H9 (cell line): ENCODE data around the gene CORO7. TPM values are rescaled to one million over a fixed set of nuclear protein-coding genes. Genes with fewer than 3 reads are reported as not detected.

Source experiments
- DNase-seq: peaks from one replicate; pipeline ENCODE4 v3.0.0-alpha.2; 2017
- H2AFZ ChIP-seq: one replicate; pipeline ENCODE4 v1.6.1; 2013; ENCODE audit warnings: mild to moderate bottlenecking, low read length, control low read depth, moderate library complexity
- H2AK5ac ChIP-seq: 2 replicates; pipeline ENCODE4 v1.6.1; 2013; ENCODE audit warnings: low read length, control low read depth, mixed read lengths; ENCODE audit not compliant: insufficient read length
- H2BK120ac ChIP-seq: one replicate; pipeline ENCODE4 v1.6.1; 2013; ENCODE audit warnings: low read depth, mild to moderate bottlenecking, low read length, control low read depth, inconsistent platforms; ENCODE audit not compliant: poor library complexity, severe bottlenecking
- H2BK12ac ChIP-seq: 2 replicates; pipeline ENCODE4 v1.6.1; 2013; ENCODE audit warnings: low read length, control low read depth, mixed read lengths, low read depth; ENCODE audit not compliant: insufficient read length
- H2BK15ac ChIP-seq: 2 replicates; pipeline ENCODE4 v1.6.1; 2013; ENCODE audit warnings: low read depth, low read length, control low read depth
- H2BK20ac ChIP-seq: one replicate; pipeline ENCODE4 v1.6.1; 2013; ENCODE audit warnings: low read depth, mild to moderate bottlenecking, low read length, control low read depth, inconsistent platforms; ENCODE audit not compliant: poor library complexity, severe bottlenecking
- H2BK5ac ChIP-seq: 2 replicates; pipeline ENCODE4 v1.6.1; 2013; ENCODE audit warnings: low read length, control low read depth, mixed read lengths; ENCODE audit not compliant: insufficient read length
- H3K14ac ChIP-seq: 2 replicates; pipeline ENCODE4 v1.6.1; 2013; ENCODE audit warnings: low read length, control low read depth; ENCODE audit not compliant: insufficient read depth
- H3K18ac ChIP-seq: 2 replicates; pipeline ENCODE4 v1.6.1; 2013; ENCODE audit warnings: low read depth, mild to moderate bottlenecking, mixed read lengths, low read length, control low read depth; ENCODE audit not compliant: insufficient read length
- H3K23ac ChIP-seq: 2 replicates; pipeline ENCODE4 v1.6.1; 2013; ENCODE audit warnings: low read length, control low read depth, mixed read lengths, low read depth; ENCODE audit not compliant: insufficient read length
- H3K23me2 ChIP-seq: 2 replicates; pipeline ENCODE4 v1.6.1; 2013; ENCODE audit warnings: low read depth, mild to moderate bottlenecking, mixed read lengths, low read length, control low read depth; ENCODE audit not compliant: insufficient read length, poor library complexity, severe bottlenecking
- H3K27ac ChIP-seq: 2 replicates; pipeline ENCODE4 v1.5.1; 2013; ENCODE audit warnings: low read length, control low read depth, mixed read lengths, low read depth; ENCODE audit not compliant: insufficient read length
- H3K27me3 ChIP-seq: 2 replicates; pipeline ENCODE4 v1.6.1; 2013; ENCODE audit warnings: low read length, control low read depth, inconsistent platforms; ENCODE audit not compliant: insufficient read depth
- H3K4ac ChIP-seq: 2 replicates; pipeline ENCODE4 v1.6.1; 2013; ENCODE audit warnings: low read depth, mild to moderate bottlenecking, control low read depth, inconsistent platforms, low read length, moderate library complexity
- H3K4me1 ChIP-seq: 2 replicates; pipeline ENCODE4 v1.6.1; 2013; ENCODE audit warnings: low read length, control low read depth, inconsistent platforms; ENCODE audit not compliant: insufficient read depth
- H3K4me2 ChIP-seq: 2 replicates; pipeline ENCODE4 v1.6.1; 2013; ENCODE audit warnings: low read length, control low read depth, mixed read lengths; ENCODE audit not compliant: insufficient read length, insufficient read depth
- H3K56ac ChIP-seq: 2 replicates; pipeline ENCODE4 v1.6.1; 2013; ENCODE audit warnings: low read depth, mild to moderate bottlenecking, mixed read lengths, low read length, control low read depth; ENCODE audit not compliant: insufficient read length
- H3K79me1 ChIP-seq: 2 replicates; pipeline ENCODE4 v1.6.1; 2013; ENCODE audit warnings: low read depth, mild to moderate bottlenecking, moderate library complexity, low read length, control low read depth, inconsistent platforms; ENCODE audit not compliant: insufficient read depth, poor library complexity, severe bottlenecking
- H3K79me2 ChIP-seq: 2 replicates; pipeline ENCODE4 v1.6.1; 2013; ENCODE audit warnings: low read length, control low read depth, inconsistent platforms; ENCODE audit not compliant: insufficient read depth
- H3K9ac ChIP-seq: 2 replicates; pipeline ENCODE4 v1.6.1; 2013; ENCODE audit warnings: low read length, control low read depth, mixed read lengths; ENCODE audit not compliant: insufficient read length; ENCODE audit errors: extremely low read depth
- H3K9me3 ChIP-seq: one replicate; pipeline ENCODE4 v1.6.1; 2013; ENCODE audit warnings: low read depth, low read length, inconsistent platforms; ENCODE audit not compliant: control insufficient read depth
- H3T11ph ChIP-seq: one replicate; pipeline ENCODE4 v1.6.1; 2013; ENCODE audit warnings: mild to moderate bottlenecking, low read length, control low read depth, inconsistent platforms
- H4K20me1 ChIP-seq: one replicate; pipeline ENCODE4 v1.6.1; 2013; ENCODE audit not compliant: control insufficient read depth, insufficient read length, insufficient read depth
- H4K5ac ChIP-seq: 2 replicates; pipeline ENCODE4 v1.6.1; 2013; ENCODE audit warnings: low read depth, mild to moderate bottlenecking, mixed read lengths, low read length, control low read depth; ENCODE audit not compliant: insufficient read length
- H4K8ac ChIP-seq: replicated peaks from 2 replicates; pipeline ENCODE4 v1.6.1; 2013; ENCODE audit warnings: low read length, control low read depth, mixed read lengths, low read depth; ENCODE audit not compliant: insufficient read length
- H4K91ac ChIP-seq: 2 replicates; pipeline ENCODE4 v1.6.1; 2013; ENCODE audit warnings: low read depth, mild to moderate bottlenecking, moderate library complexity, mixed read lengths, low read length, control low read depth; ENCODE audit not compliant: insufficient read length
- H3K27ac Mint-ChIP-seq, 3 experiments: 2 replicates in 2 of 3; 3 replicates in 1 of 3; pipeline ENCODE4 v1.8.0; 2020 to 2021; ENCODE audit warnings: mixed read lengths in 3 of 3, mild to moderate bottlenecking in 1 of 3, moderate library complexity in 1 of 3
- H3K27me3 Mint-ChIP-seq: 2 replicates; pipeline ENCODE4 v1.8.0; 2021; ENCODE audit warnings: low read depth, mild to moderate bottlenecking, moderate library complexity, mixed read lengths
- H3K36me3 Mint-ChIP-seq, 3 experiments: 2 replicates in 2 of 3; 3 replicates in 1 of 3; pipeline ENCODE4 v1.8.0; 2020 to 2021; ENCODE audit warnings: low read depth in 3 of 3, mixed read lengths in 3 of 3; ENCODE audit not compliant: insufficient read depth in 1 of 3
- H3K4me1 Mint-ChIP-seq, 2 experiments: 2 replicates each; pipeline ENCODE4 v1.8.0; 2020; ENCODE audit warnings: mixed read lengths in 2 of 2
- H3K4me3 Mint-ChIP-seq, 2 experiments: 2 replicates in 1 of 2; 3 replicates in 1 of 2; pipeline ENCODE4 v1.8.0; 2020 to 2021; ENCODE audit warnings: mild to moderate bottlenecking in 2 of 2, mixed read lengths in 2 of 2, moderate library complexity in 1 of 2
- H3K9me3 Mint-ChIP-seq, 2 experiments: 2 replicates in 1 of 2; 3 replicates in 1 of 2; pipeline ENCODE4 v1.8.0; 2020; ENCODE audit warnings: mild to moderate bottlenecking in 2 of 2, mixed read lengths in 2 of 2, moderate library complexity in 1 of 2
- WGBS: extraction: QIAGEN DNeasy Blood & Tissue Kit; methylation state at CpG from one replicate; pipeline ENCODE4 v1.1.7; 2013; ENCODE audit warnings: missing lambda C conversion rate, low lambda C conversion rate, mixed read lengths; ENCODE audit not compliant: insufficient read length; ENCODE audit errors: extremely low coverage; 5-methylcytosine and 5-hydroxymethylcytosine counted together
- total RNA-seq: library from RNA; stranded (reverse); gene quantifications from 2 replicates; pipeline ENCODE4 v1.2.1, GENCODE V29; 2021
- TF ChIP-seq, protein P1 (sequence below): fragments of 200-600 bp; sonication (generic); conservative IDR thresholded peaks from 3 replicates; pipeline ENCODE4 v1.8.0; 2021; ENCODE audit warnings: antibody characterized with exemption, mild to moderate bottlenecking

The CORO7 gene
- total RNA-seq, 1 experiment from 2014 or later = 38.4 TPM

DNA sequence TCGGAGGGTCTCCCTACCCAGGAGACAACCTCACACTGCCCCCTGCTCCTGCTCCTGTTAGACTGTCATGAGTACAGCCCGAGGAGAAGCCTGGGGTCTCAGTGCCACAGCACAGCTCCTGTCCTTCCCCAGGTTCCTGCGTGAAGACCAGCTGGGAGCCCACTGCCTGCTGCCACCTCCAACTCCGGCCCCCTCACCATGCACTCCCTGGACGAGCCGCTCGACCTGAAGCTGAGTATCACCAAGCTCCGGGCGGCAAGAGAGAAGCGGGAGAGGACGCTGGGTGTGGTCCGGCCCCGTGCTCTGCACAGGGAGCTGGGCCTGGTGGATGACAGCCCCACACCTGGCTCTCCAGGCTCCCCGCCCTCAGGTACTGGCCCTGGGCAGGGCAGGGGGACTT, 84.3 kb downstream of the CORO7 start:
- Histone ChIP-seq H3K79me1 (no peaks in the 10 kb centered on the region), H3K27ac (no peak overlapping the region), H3K4me1 (no peaks in the 10 kb centered on the region), H3K4me2 (no peak overlapping the region), H3K23me2 (peaks cover 4% of the 10 kb centered on the region), H4K20me1 (no peaks in the 10 kb centered on the region), H2BK5ac (no peak overlapping the region), H3K9ac (no peak overlapping the region), H3K14ac (no peak overlapping the region; the same call in 1 of the 2 replicates), H3K9me3 (no peaks in the 10 kb centered on the region), H3K27me3 (no peaks in the 10 kb centered on the region), H2AFZ (no peak overlapping the region), H3T11ph (no peak overlapping the region), H3K18ac (no peak overlapping the region), H2BK12ac (no peak overlapping the region), H2BK15ac (no peak overlapping the region), H2BK20ac (no peak overlapping the region), H2BK120ac (no peak overlapping the region), H3K56ac (no peak overlapping the region), H4K8ac (no peak overlapping the region), H3K4ac (no peak overlapping the region), H3K23ac (no peak overlapping the region), H4K91ac (no peak overlapping the region), H4K5ac (no peak overlapping the region), H3K79me2 (no peaks in the 10 kb centered on the region; the same call in 1 of the 2 replicates), H2AK5ac (no peak overlapping the region)
- no CpG with 5 or more reads among the region's 14 CpGs for WGBS
- H3K36me3 Mint-ChIP-seq = peaks cover 4 to 15% (median 10%) of the 10 kb centered on the region in 3 experiments; a peak in 5 of 7 replicates
- DNase-seq = no peak
- H3K27me3 Mint-ChIP-seq = no peaks in the 10 kb centered on the region
- no peak overlapping the region for H3K27ac Mint-ChIP-seq
- peaks cover 4 to 8% of the 10 kb centered on the region in 2 experiments for H3K4me1 Mint-ChIP-seq
- TF ChIP-seq, protein P1, sequence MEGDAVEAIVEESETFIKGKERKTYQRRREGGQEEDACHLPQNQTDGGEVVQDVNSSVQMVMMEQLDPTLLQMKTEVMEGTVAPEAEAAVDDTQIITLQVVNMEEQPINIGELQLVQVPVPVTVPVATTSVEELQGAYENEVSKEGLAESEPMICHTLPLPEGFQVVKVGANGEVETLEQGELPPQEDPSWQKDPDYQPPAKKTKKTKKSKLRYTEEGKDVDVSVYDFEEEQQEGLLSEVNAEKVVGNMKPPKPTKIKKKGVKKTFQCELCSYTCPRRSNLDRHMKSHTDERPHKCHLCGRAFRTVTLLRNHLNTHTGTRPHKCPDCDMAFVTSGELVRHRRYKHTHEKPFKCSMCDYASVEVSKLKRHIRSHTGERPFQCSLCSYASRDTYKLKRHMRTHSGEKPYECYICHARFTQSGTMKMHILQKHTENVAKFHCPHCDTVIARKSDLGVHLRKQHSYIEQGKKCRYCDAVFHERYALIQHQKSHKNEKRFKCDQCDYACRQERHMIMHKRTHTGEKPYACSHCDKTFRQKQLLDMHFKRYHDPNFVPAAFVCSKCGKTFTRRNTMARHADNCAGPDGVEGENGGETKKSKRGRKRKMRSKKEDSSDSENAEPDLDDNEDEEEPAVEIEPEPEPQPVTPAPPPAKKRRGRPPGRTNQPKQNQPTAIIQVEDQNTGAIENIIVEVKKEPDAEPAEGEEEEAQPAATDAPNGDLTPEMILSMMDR = no peak
- no peak overlapping the region for H3K4me3 Mint-ChIP-seq
- no peaks in the 10 kb centered on the region for H3K9me3 Mint-ChIP-seq
